HG03135 (cell line): ENCODE results near the gene PLEKHG4B.
A peak's percentile ranks its signal among the peaks of the same experiment; 100 is the strongest.
"Not testable (repeated sequence)": the region's sequence is repeated elsewhere in the genome, so short reads cannot be mapped to it uniquely, and the experiment has no call there.

ENCODE experiments used
- ATAC-seq: cut with Tn5 transposase; IDR thresholded peaks from one replicate; pipeline ENCODE4 v1.9.1; 2021; ENCODE audit warnings: mild to moderate bottlenecking, moderate library complexity; ENCODE audit not compliant: unreplicated experiment

PLEKHG4B gene

DNA sequence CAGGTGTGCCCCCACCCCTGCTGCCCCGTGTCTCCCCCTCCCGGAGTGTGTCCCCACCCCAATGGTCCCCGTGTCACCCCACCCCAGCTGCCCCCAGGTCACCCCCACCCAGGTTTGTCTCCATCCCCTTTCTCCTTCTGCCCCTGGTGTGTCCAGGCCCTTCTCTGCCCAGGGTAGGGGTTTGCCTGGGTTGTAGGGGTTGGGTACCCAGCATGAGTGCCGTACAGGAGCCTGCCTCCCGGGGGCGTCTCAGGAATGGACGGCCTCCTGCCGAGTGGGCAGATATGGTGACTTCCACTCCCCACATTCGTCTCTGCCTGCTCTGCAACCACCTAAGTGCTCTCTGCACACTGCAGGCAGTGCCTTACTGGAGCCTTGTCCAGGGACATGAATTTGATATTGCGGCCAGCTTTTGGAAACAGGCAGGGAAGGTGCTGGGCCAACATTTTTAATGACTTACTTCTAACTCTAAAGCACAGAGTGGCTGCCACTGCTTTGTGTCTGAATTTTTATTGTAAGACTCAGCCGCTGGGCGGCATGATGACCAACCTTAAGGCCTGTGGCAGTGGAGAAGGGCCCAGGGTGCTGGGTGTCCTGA is 106.0 kb downstream of the PLEKHG4B start:
- ATAC-seq: no peak

GRCh38 chr5:198516-199196 is 106.7 kb downstream of the PLEKHG4B start:
- ATAC-seq: no peak

- no peak for ATAC-seq
Measured at GRCh38 chr5:199197-199949, 107.4 kb downstream of the PLEKHG4B start.

GRCh38 chr5:199950-200645 is 108.1 kb downstream of the PLEKHG4B start:
- ATAC-seq: no peak

GRCh38 chr5:200985-201384 is 109.0 kb downstream of the PLEKHG4B start:
- ATAC-seq: no peak

DNA sequence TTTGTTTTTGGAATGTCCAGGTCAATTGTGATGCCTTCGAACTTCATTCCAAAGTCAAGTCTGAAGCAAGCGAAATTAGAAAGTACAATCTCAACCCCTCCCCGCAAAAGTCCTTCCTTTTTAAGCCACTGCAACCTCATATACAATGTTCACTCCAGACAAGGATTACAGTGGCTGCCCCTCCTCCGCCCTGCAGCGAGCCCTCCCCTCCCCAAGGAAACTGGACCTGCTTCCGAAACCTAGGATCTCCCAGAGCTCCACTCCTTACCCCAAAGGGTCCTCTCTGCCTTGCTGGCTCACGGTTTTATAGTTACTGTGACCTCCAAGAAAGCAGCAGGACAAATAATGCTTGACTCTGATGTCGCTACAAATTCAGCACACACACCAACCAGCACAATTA is 109.7 kb downstream of the PLEKHG4B start:
- no peak for ATAC-seq

DNA sequence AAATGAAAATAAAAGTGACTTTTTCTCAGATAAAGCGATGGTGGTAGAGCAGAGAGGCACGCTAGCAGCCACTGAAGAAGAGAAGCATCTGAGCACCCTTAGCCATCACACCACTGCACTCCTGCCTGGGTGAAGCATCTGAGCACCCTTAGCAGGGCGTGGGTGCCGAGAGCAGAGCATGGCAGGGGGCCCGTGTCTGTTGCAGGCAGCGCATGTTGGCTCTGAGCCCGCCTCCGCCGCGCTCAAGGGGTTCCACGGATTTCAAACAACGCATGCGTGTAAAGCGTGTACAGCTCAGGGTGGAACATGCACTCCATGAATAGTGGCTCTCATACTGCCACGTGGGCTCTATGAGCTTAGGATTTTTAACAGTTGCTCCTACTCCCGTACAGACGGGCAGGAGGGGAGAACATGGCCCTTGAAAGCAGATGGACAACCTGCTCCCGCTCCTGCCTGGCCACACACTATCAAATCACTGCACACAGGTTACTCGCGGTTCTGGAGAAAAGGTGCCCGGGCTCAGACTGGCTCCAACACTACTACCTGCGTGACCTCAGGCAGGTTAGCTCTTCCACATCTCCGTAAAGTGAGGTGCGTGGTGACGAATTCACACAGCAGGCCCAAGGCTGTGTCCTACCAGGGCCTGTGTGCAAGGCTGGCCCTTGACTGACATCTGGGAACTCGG is 111.4 kb downstream of the PLEKHG4B start:
- no peak for ATAC-seq

GRCh38 chr5:204001-204400 is 112.0 kb downstream of the PLEKHG4B start:
- ATAC-seq: no peak

- ATAC-seq: no peak
Measured at GRCh38 chr5:204462-204861, 112.5 kb downstream of the PLEKHG4B start.

DNA sequence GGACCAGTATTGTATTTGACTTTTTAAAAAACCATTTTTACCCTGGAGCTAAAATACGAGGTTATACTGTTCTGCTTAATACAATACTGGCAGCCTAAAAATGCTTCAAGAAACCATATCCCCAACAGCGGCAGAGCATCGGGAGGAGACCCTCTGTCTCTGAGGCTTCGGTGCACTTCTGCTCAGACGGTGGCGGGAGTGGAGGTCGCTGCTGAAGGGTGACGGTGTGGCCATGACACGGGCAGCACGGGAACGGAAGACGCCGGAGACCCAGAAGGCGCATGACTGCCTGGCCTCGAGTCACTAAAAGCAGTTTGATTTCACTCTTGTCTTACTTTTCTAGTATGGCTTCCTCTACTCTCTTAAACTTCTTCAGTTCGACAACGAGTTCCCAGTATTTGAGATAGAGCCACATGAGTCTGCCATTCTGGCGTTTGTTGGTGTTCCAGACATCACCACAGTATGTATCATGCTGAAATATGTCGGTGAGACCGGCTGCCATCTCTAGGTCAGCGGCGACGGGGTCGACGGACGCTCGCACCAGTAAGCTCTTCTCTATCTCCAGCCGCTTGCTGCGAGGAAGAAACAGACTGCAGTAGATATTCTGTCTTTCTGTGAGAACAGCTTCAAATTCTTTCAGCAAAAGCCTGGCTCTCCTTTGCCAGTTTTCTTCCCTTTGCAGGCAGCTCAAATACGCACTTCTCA is 113.2 kb downstream of the PLEKHG4B start:
- ATAC-seq: no peak

DNA sequence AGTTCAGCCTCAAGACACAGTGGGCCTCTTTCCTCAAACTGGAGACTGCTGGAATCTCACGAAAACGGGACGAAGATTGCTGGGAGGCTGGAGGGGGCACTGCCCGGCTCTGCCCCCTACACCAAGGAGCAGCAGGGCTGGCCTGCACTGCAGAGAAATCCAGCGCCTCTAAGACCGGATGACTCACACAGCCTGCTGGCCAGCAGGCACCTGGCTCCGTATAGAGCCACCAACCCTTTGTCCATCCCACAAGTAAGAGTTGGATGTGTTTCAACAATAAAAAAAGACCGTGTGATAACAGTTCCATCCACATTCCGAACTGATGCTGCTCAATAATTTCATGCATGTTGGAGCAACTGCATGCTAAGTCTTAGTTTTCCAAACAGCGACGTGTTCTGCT is 114.4 kb downstream of the PLEKHG4B start:
- no peak for ATAC-seq

DNA sequence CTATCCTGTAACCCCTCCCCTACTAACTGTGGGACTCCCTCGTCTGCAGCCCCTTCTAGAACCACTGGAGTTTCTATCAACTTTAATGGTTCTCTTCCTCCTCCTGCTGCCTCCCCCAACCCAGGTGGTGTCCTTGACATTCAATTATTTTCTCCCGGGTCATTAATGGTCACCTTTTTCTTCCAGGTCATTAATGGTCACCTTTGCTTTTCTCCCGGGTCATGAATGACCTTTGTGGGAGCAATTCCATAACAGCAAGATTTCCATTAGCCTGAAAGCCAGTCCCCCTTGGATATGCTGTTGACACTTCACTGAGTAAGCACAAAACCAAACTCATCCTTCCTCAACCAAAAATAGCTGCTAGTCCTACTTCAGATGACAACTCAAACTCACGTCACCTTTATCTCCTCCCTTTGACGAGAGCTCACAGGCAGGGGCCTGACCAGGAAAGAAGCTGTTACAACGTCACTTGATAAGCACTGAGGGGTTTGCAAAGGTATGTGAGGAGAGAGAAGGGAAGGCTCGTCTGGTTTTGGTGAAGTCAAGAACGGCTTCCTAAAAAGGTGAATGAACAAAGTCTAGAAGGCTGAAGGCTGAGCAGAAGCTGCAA is 115.1 kb downstream of the PLEKHG4B start:
- no peak for ATAC-seq

- ATAC-seq: no peak
Measured at GRCh38 chr5:207599-207998, 115.6 kb downstream of the PLEKHG4B start.

- no peak for ATAC-seq
Measured at GRCh38 chr5:208449-209114, 116.6 kb downstream of the PLEKHG4B start.

DNA sequence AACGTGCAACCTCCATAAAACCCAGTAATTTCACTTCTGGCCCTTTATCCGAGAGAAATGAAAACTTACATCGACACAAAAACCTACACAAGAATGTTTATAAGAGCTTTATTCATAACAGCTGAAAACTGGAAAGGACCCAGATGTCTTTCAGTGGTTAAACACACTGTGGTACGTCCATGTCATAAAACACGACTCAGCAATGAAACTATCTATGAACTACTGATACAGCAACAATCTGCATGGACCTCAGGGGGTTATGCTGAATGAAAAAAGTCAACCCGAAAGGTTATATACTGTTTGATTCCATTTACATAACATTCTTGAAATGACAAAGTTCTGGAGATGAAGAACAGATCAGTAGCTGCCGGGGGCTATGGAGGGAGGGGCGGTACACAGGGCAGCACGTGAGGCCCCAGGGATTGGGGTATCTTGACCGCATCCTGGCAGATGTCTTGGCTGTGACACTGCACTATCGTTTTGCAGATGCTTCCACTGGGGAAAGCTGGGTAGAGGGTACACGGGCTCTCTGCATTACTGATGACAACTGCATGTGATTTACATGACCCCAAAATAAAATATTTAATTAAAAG is 121.9 kb downstream of the PLEKHG4B start:
- ATAC-seq: no peak

DNA sequence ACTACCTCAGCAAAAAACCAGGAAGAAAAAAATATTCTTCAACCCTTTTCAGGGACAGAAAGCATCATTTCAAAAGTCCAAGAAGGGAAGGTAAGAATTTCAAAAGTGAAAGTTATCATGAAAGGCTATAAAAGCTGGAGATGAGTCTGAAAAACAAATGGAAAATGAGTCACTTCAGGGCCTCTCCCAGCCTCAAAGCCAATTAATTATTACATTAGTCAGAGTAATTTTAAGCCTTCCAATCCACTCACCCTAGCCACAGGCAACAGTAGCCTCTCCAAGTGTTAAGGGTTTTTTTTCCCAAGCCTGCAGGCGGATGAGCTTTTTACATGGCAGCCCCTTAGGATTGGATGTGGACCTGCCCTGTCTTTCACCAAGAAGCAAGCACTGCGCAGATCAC is 123.3 kb downstream of the PLEKHG4B start:
- ATAC-seq: not testable (repeated sequence)

- ATAC-seq: not testable (repeated sequence)
Measured at GRCh38 chr5:216076-216475, 124.1 kb downstream of the PLEKHG4B start.

DNA sequence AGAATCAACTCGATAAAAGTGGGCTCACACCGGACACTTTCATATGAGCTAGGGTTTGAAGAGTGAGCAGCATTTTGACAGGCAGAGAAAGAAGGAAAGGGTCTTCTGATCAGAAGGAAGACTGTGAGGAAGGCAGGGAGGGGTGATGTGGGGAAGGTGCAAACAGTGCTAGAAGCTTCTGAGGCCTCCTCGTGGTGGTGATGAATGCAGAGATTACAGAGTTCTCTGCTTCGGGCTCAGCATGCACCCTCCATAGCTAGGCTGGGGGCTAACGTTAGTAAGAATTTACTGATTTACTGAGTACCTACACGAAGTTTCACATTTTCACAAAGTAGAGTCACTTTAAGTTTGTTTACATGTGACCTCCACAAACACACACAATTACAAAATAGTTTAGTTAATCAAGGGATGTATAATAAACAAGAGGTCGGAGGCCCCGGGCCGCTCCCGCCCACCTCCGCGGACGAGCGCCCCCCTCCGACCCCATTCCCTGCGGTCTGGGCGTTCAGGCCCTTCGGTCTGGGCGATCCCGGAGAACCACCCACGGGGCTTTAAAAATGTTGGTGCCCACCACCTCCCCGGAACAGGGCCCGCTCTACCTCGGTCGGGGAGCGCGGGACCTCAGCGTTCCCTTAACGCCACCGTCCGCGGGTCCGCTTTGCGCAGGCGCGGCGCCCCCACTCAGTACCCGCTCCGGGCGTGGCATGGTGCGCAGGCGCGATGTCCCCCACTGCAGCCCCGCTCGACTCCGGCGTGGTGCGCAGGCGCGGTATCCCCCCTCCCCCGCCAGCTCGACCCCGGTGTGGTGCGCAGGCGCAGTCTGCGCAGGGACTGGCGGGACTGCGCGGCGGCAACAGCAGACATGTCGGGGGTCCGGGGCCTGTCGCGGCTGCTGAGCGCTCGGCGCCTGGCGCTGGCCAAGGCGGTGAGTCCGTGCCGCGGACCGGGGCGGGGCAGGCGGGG is 125.8 kb downstream of the PLEKHG4B start, which contains the start of the genes CCDC127 and SDHA:
Gene CCDC127 (minus strand): TSS at position 660 of the 963 bp plus-strand sequence. CDS start 1,304 bp downstream, outside the sequence.
Gene SDHA (plus strand): TSS at position 827 of the 963 bp plus-strand sequence. CDS start 36 bp downstream, at position 863.
- ATAC-seq: peak; percentile 65
